Measurements from ENCODE around the gene CCT6A. TPM values are rescaled to one million over a fixed set of nuclear protein-coding genes. Genes with fewer than 3 reads are reported as not detected.

Gene CCT6A
- total RNA-seq, 1 experiment from 2014 or later, result 257 TPM

- no peak for TF ChIP-seq SP1 (IDR thresholded peaks at IDR 0.05; ENCODE audit: low read depth)
- TF ChIP-seq POLR2AphosphoS5 (IDR thresholded peaks at IDR 0.05; ENCODE audit: low read depth, low read length), result no peak
- TF ChIP-seq ELF1 (IDR thresholded peaks at IDR 0.05; ENCODE audit: borderline replicate concordance, low read depth), result no peak
- TF ChIP-seq, protein P1, sequence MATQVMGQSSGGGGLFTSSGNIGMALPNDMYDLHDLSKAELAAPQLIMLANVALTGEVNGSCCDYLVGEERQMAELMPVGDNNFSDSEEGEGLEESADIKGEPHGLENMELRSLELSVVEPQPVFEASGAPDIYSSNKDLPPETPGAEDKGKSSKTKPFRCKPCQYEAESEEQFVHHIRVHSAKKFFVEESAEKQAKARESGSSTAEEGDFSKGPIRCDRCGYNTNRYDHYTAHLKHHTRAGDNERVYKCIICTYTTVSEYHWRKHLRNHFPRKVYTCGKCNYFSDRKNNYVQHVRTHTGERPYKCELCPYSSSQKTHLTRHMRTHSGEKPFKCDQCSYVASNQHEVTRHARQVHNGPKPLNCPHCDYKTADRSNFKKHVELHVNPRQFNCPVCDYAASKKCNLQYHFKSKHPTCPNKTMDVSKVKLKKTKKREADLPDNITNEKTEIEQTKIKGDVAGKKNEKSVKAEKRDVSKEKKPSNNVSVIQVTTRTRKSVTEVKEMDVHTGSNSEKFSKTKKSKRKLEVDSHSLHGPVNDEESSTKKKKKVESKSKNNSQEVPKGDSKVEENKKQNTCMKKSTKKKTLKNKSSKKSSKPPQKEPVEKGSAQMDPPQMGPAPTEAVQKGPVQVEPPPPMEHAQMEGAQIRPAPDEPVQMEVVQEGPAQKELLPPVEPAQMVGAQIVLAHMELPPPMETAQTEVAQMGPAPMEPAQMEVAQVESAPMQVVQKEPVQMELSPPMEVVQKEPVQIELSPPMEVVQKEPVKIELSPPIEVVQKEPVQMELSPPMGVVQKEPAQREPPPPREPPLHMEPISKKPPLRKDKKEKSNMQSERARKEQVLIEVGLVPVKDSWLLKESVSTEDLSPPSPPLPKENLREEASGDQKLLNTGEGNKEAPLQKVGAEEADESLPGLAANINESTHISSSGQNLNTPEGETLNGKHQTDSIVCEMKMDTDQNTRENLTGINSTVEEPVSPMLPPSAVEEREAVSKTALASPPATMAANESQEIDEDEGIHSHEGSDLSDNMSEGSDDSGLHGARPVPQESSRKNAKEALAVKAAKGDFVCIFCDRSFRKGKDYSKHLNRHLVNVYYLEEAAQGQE (IDR thresholded peaks at IDR 0.05; ENCODE audit: low read depth), result no peak
- no peak for TF ChIP-seq ATF3 (IDR thresholded peaks at IDR 0.05)
- TF ChIP-seq EGR1 (IDR thresholded peaks at IDR 0.05; ENCODE audit: low read depth), result no peak
Measured at GRCh38 chr7:56107954-56108258, 56.3 kb downstream of the CCT6A start (continued).

DNA sequence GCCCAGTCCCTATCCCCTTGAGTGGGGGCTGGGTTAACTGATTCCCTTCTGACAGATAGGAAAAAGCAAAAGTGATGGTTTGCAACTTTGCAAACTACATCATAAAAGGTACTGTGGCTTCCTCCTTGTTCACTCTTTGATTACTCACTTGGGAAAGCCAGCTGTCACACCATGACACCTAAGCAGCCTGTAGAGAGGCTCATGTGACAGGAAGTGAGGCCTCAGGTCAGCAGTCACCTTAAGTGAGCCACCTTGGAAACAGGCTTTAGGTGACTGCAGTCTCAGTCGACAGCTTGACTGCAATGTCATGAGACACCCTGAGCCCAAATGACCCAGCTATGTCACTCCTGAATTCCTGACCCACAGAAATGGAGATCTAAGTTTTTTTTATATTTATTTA, 59.0 kb downstream of the CCT6A start:
- H3K4me1 ChIP-seq (ENCODE audit: control insufficient read depth in 1 of 2, insufficient read depth in 2 of 2, low read length in 2 of 2), result peaks cover 2 to 10% of the 10 kb centered on the region in 2 experiments; a peak in 1 of 4 replicates
- POLR2A ChIA-PET, result no interaction called here
- CTCF ChIA-PET, result no interaction called here
- H3K27me3 ChIP-seq (ENCODE audit: insufficient read depth, low read length), result no peaks in the 10 kb centered on the region
- no peak for TF ChIP-seq SRF (IDR thresholded peaks at IDR 0.05; ENCODE audit: low read depth)
- TF ChIP-seq ZNF274 (IDR thresholded peaks at IDR 0.05; ENCODE audit: low read depth, low read length), result no peak
- no peak for TF ChIP-seq ATF3 (IDR thresholded peaks at IDR 0.05)
- no peak for TF ChIP-seq ZFX (IDR thresholded peaks at IDR 0.05)
- TF ChIP-seq MAX (IDR thresholded peaks at IDR 0.05), result no peak
- TF ChIP-seq EGR1 (IDR thresholded peaks at IDR 0.05; ENCODE audit: low read depth), result no peak
- no peak for TF ChIP-seq ZBTB33 (IDR thresholded peaks at IDR 0.05; ENCODE audit: extremely low read depth, insufficient replicate concordance, low read length)
- no peak for TF ChIP-seq SIN3A (IDR thresholded peaks at IDR 0.05; ENCODE audit: low read depth)
- no peak for TF ChIP-seq CBX3 (IDR thresholded peaks at IDR 0.05; ENCODE audit: low read depth)
- TF ChIP-seq, protein P1 (IDR thresholded peaks at IDR 0.05; ENCODE audit: low read depth), result no peak
- TF ChIP-seq EZH2 (IDR thresholded peaks at IDR 0.05), result no peak
- no peak for TF ChIP-seq EZH2phosphoT487 (IDR thresholded peaks at IDR 0.05; ENCODE audit: borderline replicate concordance)
- TF ChIP-seq POLR2AphosphoS5 (IDR thresholded peaks at IDR 0.05; ENCODE audit: low read depth, low read length), result no peak
- DNase-seq (ENCODE audit: low read depth, low spot score) (no peak), ATAC-seq (no peak)
- no peak overlapping the region for H3K4me3 ChIP-seq (replicated peaks in 1 of 2; ENCODE audit: low read depth in 1 of 2, low read length in 2 of 2)
- no peak overlapping the region for H3K4me2 ChIP-seq (ENCODE audit: low read length)
- H3K9ac ChIP-seq (ENCODE audit: low read length), result no peak overlapping the region
- RAD21 ChIA-PET (ENCODE audit: low non-redundant PET in 1 of 2, low total read pairs in 2 of 2, uncharacterized antibody in 2 of 2, unreplicated experiment in 2 of 2), result no interaction called here
- intact Hi-C loops (cut with micrococcal nuclease), result no loop called here
- no peaks in the 10 kb centered on the region for H3K9me3 ChIP-seq (ENCODE audit: control insufficient read depth in 1 of 2, insufficient read depth in 1 of 2, low read depth in 1 of 2, low read length in 2 of 2)
- no peaks in the 10 kb centered on the region for H3K9me2 ChIP-seq (ENCODE audit: insufficient read depth)
- no peak overlapping the region for H3K27ac ChIP-seq (ENCODE audit: low read depth, low read length)
- no TSS peak for BruUV-seq (replicated peaks)
- no peak overlapping the region for H2AFZ ChIP-seq (ENCODE audit: low read depth, low read length, poor library complexity, severe bottlenecking)
- no peaks in the 10 kb centered on the region for H4K20me1 ChIP-seq (ENCODE audit: insufficient read depth)
- H3K79me2 ChIP-seq (ENCODE audit: insufficient read depth, low read length), result peaks cover 7% of the 10 kb centered on the region
- no peaks in the 10 kb centered on the region for H3K36me3 ChIP-seq (ENCODE audit: control insufficient read depth in 1 of 2, insufficient read depth in 2 of 2, low read length in 2 of 2)

Measured in HCT116 (cell line).